Ureter (tissue), 1 donor: ENCODE results near the gene PPP1R14C. TPM values are rescaled to one million over a fixed set of nuclear protein-coding genes. Genes with fewer than 3 reads are reported as not detected.

Experiments used
- DNase-seq: peaks from one replicate; pipeline ENCODE4 v3.0.0-alpha.2; 2020; ENCODE audit warnings: low spot score
- total RNA-seq: library from RNA; stranded (reverse); gene quantifications from one replicate; pipeline ENCODE4 v1.2.4, GENCODE V29; 2023
- donor health status: DM: yes; HTN: yes; CAD: no.

PPP1R14C gene
- total RNA-seq, 1 donor from 2014 or later: 0.52 TPM

DNA sequence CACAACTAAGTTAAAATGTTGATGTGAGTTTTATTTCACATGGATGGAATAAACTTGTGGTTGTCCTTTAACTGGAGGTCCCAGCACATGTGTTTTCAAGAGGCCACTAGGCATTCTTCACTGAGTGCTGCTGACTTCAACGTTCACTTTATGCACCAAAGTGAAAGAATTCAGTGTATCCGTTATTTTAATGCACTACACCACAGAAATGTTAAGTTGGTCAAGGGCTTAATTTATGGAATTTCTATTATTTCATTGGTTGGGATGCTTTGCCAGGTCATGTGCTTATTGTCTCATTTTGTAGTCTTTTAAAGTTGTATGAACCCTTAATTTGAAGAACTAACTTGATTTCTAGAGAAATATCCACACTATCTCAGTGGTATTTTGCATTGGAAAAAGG, 106.4 kb downstream of the PPP1R14C start:
- DNase-seq: no peak

DNA sequence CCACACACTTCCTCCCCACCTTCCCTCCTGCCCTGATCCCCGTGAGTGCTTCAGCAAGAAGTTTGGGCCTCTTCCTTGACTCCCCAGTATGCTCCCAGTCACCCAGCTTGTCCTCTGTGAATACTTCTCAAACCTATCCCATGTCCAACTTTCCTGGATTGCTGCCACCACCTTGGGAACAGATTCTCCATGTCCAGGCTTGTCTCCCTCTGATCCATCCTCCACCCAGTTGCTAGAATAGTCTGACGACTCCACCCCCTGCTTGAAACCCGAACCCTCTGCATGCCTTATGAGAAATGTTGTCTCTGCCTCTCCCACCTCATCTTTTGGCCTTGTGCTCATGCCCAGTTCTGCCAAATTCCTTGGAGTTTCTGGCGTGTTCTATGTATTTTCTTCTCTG, 108.0 kb downstream of the PPP1R14C start:
- DNase-seq: no peak

DNA sequence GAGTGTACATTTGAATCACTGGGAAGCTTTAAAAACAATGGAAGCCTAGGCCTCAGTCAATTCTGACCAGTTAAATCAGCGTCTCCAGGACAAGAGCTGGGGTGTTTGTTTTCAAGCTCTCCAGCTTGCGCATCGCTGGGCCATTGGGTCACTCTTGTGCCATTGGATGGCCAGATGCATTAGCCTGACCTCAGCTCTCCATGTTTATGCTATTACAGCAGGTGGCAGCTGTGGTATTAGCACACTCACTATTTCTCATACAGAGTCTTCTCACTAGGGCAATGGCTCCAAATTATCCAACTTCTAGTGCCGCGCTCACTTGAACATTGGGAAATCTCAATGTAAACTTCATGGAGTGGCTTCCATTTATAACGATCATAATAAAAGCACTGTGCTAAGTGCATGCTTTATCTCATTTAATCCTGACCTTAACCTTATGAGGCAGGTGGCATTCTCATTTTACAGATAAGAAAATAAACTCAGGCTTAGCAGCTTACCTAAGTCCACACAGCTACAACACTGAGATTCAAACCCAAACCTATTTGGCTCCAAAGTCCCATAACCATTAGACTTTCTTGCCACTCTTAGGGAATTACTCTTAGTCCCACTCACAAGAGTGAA, 108.8 kb downstream of the PPP1R14C start:
- DNase-seq: no peak

DNA sequence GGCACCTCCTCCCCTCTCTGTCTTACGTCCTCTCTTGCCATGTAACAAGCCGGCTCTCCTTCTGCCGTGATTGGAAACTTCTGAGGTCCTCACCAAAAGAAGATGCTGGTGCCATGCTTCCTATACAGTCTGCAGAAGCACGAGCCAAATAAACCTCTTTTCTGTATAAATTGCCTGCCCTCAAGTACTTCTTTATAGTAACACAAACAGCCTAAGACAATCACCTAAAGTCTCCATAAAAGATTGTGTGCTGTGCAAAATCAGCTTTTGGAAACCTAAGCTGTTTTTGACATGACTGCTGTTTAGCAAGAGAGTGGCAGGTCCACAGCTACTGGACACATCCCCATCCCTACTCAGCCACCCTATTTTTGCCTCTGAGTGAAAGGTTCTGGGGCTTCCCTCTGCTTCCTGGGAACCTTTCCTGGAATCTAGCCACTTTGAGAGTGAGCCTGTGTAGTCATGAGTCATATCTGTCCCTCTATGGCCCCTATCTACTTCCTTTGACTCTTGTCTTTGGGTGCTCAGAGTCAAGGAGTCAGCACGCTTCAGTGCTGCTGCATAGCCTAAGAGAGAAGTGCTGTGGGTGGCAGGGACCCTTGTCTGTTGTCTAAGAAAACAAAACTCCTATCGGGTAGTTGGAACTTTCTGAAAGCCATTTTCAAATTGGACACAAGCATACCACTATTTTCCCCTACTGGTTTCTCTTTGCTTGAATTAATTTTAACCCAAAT, 110.0 kb downstream of the PPP1R14C start:
- DNase-seq: no peak

DNA sequence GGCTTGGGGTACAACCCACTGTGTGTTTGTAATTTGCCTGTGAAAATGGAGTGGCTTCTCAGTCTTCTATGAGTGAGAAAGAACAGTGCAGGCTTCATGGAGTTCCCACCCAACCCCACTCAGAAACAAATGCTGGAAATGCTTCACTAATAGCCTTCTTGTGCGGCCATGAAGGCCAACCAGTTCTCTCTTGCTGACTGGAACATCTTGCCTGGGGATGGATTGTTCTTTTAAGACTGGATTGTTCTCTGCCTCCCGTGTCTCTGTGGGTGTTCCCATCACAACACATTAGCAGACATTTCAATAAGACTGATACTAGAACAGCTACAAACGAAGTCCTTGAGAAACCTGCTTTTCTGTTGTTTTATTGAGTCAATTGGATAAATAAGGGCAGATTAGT, 110.6 kb downstream of the PPP1R14C start:
- DNase-seq: no peak

DNA sequence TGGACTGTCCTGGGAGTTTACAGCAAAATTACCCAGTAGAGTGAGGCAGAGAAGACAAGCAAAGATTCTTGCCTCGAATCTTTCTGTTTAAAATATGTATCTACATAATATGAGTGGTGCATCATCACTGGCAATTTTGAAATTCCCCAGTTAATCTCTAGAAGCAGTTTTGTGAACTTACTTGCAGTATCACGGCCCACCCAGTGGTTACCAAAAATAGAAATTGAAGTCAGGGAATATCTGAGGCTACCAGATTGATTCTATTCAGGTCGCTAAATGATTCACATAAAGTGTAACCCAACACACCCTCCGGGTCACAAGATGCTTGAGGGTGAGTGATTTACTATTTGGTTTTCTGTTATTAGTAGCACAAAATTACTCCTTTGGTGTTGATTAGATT, 111.9 kb downstream of the PPP1R14C start:
- DNase-seq: no peak

DNA sequence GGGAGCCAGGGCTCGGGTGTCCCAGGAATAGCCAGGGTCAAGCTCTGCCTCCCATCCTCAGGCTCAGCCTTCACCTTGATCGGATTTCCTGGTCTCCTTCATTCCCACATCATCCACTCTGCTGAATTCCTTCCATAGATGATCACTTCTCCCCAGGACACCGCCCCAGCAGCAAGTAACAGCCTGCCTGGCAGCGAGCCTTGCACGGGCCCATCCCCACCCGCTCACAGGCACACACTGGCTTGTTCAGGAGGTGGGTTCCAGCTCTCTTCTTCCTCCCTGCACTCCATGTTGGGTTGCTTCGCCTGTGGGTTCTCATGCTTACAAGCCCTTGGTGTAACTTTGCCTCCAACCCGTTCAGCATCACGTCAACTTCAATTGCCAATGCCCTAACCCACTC, 113.0 kb downstream of the PPP1R14C start:
- no peak for DNase-seq

DNA sequence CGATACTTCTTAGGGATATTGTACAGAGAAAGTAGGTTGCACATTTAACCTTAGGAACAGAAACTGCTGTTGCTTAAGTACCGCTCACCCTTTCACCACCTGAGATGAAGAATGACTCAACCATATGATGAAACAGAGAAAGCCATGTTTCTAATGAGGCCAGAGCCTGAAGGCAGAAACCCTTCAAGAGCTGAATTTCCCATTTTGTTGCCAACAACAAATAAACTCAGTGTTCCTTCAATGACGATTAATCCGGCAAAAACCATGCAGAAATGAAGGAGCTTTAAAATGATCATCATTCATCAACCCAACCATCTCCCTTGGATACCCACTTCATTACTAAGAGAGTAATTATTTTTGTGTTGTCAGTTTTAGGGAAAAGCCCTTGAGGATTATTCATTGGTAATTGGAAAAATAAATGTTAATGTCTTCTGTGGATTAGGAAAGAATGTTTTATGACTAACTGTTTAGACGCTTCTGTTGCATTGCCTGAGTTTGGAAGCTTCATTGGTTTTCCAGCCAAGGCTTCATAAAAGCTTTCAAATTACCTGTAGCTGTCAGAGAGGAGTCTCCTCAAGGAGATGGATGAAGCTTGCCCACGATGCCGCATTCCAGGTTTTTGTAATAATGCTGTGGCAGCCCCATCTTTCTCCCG, 113.9 kb downstream of the PPP1R14C start:
- DNase-seq: no peak

DNA sequence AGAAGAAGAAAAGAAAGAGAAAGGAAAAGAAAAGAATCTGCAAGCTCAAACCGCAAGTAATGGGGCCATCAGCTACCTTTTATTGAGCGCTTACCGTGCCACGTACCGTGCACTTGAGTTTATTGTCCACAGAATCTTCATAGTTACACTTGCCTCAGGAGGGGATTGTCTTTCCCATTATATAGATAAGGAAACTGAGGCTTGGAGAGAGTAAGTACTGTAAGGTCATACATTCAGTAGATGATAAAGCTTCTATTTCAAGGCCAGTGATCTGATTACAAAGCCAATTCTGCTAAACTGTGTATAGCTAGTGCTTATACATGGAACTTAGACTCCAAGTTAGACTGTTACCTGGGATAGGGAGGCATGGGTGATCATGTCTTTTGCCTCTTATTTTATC, 115.5 kb downstream of the PPP1R14C start:
- DNase-seq: no peak

DNA sequence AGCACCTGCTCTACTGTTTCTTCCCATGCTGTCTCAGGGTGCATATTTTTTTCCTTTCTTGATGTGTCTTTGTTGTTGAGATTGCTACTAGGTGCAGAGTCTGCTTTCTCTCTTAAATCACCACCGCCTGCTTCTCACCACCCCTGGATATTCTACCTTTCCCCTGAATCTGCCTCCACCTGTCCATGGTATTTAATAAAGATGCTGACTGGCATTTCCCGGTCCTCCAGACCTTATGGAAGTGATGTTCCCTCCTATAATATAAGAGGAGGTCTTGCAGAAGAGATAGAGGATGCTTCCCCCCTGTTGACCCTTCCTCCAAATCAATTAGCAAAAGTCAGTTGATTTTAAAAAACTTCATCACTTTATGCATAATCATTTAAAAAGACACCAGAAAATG, 118.1 kb downstream of the PPP1R14C start:
- no peak for DNase-seq

DNA sequence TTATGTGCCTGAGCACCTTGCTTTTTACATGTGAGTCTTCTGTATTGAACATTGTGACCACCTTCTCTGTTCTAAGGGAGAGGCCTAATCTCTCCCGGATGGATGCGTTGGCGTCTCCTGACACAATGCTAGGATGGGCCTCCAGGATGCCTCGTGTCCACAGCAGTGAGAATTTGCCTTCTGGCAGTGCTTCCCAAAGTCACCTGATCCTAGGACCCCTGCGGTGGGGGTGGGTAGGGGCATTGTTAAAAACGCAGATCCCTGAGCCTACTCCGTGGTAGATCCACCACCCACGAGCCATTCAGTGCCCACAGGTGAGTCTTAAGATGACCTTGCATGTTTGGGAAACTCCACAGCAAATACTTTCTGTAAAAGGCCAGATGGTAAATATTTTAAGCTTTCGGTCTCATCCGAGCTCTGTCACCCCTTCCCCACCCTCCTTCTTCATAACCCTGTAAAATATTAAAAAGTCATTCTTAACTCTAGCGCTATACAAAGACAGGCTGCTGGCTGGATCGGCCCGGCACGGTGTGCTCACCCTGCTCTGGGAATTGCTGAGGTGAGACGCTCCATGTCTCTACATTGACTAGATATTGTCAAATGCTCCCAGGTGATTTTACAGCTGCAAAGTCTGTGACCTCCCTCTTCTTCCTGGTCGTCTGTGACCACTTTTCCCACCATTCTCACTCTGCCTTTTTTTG, 119.3 kb downstream of the PPP1R14C start:
- DNase-seq: no peak

DNA sequence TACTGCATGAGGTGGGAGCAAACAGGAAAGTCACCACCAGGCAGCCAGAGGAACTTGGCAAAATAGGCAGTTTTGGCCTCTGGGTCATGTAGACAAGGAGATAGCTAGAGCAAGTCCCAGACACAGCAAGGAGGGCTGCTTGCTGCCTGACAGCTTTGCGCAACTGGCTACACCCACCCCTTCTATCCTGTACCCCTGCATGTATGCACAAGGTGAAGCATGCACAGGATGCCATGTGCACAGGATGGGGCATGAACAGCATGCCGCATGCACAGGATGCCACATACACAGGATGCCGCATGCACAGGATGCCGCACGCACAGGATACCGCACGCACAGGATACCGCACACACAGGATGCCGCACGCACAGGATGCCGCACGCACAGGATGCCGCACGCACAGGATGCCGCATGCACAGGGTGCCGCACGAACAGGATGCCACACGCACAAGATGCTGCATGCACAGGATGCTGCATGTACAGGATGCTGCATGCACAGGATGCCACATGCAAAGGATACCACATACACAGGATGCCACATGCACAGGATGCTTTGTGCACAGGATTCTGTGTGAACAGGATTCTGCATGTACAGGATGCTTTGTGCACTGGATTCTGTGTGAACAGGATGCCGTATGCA, 121.0 kb downstream of the PPP1R14C start:
- no peak for DNase-seq

DNA sequence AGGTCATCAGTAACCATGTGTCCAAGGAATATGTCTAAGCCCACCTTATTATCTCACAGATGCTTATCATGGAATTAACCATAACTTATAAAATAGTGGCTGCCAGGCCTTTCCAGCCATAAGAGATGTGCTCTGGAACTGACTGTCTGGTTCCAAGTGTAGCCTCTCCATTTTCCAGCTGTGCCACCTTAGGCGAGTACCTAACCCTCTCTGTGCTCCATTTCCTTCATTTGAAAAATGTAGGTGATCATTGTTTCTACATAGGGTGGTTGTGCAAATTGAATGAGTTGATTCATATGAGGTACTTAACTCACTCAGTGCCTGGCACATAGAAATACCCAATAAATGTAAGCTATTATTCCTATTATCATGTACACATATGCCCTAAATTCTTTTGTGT, 123.5 kb downstream of the PPP1R14C start:
- no peak for DNase-seq

DNA sequence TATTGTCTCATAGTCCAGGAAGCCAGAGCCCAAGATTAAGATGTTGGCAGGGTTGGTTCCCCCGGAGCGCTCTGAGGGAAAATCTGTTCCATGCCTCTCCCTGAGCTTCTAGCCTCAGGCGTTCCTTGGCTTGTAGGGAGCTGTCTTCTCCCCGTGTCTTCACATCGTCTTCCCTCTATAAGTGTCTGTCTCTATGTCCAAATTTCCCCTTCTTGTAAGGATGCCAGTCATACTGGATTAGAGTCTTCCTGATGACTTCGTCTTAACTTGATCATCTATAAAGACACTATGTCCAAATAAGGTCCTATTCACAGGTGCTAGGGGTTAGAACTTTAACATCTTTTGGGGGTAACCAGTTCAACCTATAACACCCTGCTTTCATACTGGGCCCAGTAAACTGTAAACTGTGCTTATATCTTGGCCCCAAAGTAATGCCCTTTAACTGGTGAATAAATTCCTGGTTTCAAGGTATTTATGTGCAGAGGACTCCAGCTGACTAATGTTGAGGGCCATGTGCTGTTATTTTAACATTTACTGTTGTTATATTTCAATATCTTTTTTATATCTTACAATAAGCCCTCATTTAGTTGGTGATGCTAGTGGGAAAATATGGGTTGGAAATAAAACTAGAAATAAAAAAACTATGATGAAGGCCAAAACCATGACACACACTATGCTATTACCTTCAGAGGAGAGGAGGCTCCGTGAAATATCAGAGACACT, 124.3 kb downstream of the PPP1R14C start:
- no peak for DNase-seq

DNA sequence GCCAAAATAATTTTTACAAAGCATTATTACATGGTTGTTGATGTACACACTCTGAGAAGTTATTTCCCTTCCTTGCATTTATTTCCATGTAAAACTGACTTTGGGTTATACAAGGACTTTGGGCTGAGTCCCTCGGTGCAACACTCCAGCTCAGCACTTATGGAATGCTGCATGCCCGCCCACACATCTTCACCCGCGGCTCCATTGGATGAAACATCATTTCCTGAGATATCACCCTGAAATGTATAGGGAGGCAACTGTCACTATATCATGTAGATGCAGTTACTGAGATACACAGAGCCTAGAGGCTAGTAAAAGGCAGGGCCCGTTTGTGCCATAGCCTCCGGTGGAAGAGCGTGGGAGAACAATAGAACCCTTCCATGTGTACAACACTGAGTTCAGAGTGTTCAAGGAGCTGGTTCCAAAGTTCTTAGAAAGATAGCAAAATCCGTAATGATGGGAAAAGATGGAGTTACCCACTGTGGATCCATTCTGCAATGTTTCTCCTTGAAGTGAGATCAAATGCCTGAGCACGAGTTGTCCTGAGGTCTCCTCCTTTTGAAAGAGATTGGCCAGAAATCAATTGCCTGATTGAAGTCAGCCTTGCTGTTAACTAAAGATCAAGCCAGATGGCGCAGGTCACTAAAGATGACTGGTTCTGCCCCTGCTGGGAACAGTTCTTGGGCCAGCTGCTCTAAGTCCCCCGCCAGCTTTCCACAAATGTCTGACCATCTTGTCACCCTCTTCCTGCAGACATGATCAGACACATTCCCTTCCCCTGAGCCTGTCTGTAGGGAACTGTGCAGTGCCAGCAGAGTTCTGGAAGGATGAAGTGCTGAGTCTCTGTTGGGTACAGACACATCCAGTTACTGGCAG, 125.1 kb downstream of the PPP1R14C start:
- no peak for DNase-seq

DNA sequence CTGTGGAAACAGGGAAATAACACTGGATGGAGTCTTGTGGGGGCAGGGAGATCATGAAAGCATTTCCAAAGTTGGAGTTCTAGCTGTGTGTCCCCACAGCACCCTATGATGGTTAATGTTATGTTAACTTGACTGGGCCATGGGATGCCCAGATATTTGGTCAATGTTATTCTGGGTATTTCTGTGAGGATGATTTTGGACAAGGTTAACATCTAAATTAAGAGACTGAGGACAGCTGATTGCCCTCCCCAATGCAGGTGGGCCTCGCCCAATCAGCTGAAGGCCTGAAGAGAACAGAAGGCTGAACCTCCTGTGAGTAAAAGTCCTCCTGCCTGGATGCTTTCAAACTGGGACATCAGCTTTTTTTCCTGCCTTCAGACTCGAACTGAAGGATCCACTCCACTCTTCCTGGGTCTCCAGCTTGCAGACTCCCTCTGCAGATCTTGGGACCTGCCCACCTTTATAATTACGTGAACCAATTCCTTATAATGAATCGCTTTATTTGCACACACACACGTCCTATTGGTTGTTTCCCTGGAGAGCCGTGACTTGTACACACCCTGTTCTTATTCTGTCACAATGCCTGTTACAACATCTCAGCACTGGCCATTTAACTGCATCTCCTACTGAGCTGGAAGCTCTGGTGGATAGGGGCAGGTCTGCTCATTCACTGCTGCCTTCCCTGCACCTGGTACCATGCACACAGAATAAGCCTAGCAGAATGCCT, 126.4 kb downstream of the PPP1R14C start:
- DNase-seq: no peak

DNA sequence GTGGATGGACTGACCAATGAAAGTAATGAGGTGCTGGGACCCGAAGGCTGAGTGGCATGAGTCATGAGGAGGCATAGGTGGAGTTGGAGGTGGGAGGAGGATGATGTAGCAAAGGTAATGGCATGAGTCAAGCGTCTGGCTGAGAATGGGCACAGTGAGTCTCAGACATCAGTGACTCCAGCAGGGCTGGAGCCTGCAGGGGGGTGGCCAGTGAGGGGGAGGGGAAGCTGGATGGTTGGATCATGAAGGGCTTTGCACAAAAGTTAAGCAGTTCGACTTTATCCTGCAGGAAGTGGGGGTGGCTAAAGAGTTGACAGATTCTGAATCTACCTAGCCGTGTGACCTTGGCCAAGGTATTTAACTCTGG, 127.0 kb downstream of the PPP1R14C start:
- DNase-seq: no peak

DNA sequence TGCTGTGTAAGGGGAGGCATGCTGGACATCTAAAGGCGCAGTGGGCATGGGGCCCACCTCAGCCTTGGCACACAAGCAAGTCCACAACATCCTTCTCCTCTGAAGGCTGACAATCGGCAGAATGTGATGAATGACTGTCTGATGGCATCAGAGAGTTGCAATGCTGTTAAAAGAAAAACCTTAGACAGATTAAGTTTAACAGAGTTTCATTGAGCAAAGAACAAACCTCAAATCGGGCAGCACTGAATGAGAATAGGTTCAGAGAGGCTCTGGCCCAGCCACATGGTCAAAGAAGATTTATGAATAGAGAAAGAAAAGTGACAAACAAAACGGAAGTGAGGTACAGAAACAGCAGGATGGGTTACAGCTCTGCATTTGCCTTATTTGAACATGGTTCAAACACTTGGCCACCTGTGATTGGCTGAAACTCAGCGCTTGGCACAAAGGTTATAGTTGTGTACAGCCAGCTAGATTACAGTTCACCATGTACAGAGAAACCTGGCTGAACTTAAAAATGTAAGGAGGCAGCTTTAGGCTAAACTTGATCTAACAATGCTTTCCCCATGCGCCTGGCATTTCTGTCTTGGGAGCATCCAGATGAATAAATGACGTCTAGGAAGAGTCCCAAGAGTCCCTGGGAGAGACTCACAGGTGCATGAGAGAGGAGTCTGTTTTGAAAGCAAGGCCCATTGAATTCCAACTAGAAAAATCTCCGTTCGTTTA, 127.6 kb downstream of the PPP1R14C start:
- DNase-seq: no peak

DNA sequence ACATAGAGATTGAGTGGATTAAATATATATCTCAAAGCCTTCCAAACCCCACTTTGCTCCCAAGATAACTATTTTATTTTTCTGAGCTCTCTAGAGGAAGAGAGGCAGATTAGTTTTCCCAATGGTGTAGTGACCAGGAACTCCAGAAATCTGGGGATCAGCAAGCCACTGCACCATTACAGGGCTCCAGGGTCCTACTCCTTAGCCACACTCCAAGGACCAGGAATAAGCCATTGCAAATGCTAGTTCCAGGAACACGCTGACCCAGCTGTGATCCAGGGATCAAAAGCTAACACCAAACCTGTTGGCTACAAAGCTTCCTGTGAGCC, 128.3 kb downstream of the PPP1R14C start:
- DNase-seq: no peak
